RWPE2 (cell line): ENCODE measurements around the gene RNF2.

ENCODE experiments used
- ATAC-seq: fragments of 200-7000 bp; cut with Tn5 transposase; 3 replicates; pipeline ENCODE4 v1.9.1; 2021; ENCODE audit warnings: low read depth
- DNase-seq: peaks from one replicate; pipeline ENCODE4 v3.0.0-alpha.2; 2020; ENCODE audit warnings: low spot score
- H3K27ac ChIP-seq: fragments of 450-650 bp; 2 replicates; pipeline ENCODE4 v1.5.1; 2017; ENCODE audit warnings: mild to moderate bottlenecking; ENCODE audit not compliant: poor library complexity, severe bottlenecking
- H3K27me3 ChIP-seq: fragments of 250-450 bp; sonication (Bioruptor Pico); 2 replicates; pipeline ENCODE4 v1.5.1; 2021; ENCODE audit warnings: mild to moderate bottlenecking, moderate library complexity; ENCODE audit not compliant: insufficient read depth, poor library complexity, severe bottlenecking
- H3K36me3 ChIP-seq: fragments of 250-450 bp; sonication (Bioruptor Pico); 2 replicates; pipeline ENCODE4 v1.5.1; 2020; ENCODE audit warnings: low read depth, mild to moderate bottlenecking, moderate library complexity
- H3K4me1 ChIP-seq: fragments of 250-450 bp; sonication (Bioruptor Pico); 2 replicates; pipeline ENCODE4 v1.5.1; 2021; ENCODE audit warnings: mild to moderate bottlenecking, moderate library complexity; ENCODE audit not compliant: insufficient read depth, poor library complexity, severe bottlenecking
- H3K4me3 ChIP-seq: fragments of 250-450 bp; sonication (Bioruptor Pico); 2 replicates; pipeline ENCODE4 v1.5.1; 2021; ENCODE audit warnings: mild to moderate bottlenecking, moderate library complexity; ENCODE audit not compliant: severe bottlenecking
- H3K9me3 ChIP-seq: fragments of 250-450 bp; sonication (Bioruptor Pico); 2 replicates; pipeline ENCODE4 v1.5.1; 2021; ENCODE audit warnings: mild to moderate bottlenecking, moderate library complexity; ENCODE audit not compliant: severe bottlenecking
- CTCF ChIP-seq: fragments of 450-650 bp; IDR thresholded peaks from one replicate; pipeline ENCODE4 v1.5.1; 2017; ENCODE audit warnings: mild to moderate bottlenecking, moderate library complexity; ENCODE audit not compliant: poor library complexity, severe bottlenecking

The RNF2 gene

GRCh38 chr1:185144233-185144632, 98.9 kb downstream of the RNF2 start:
- no peak for TF ChIP-seq CTCF
- Histone ChIP-seq H3K4me1 (no peaks in the 10 kb centered on the region), H3K4me3 (no peak overlapping the region), H3K36me3 (peaks cover 89% of the 10 kb centered on the region), H3K9me3 (no peaks in the 10 kb centered on the region), H3K27ac (no peak overlapping the region), H3K27me3 (no peaks in the 10 kb centered on the region)
- no peak for DNase-seq
- peak; percentile 48; the same call in 1 of the 3 replicates for ATAC-seq

- Histone ChIP-seq H3K27me3 (no peaks in the 10 kb centered on the region), H3K4me1 (peaks cover 13% of the 10 kb centered on the region), H3K36me3 (peaks cover 47% of the 10 kb centered on the region), H3K4me3 (no peak overlapping the region), H3K27ac (no peak overlapping the region), H3K9me3 (no peaks in the 10 kb centered on the region)
- no peak for ATAC-seq
- DNase-seq = no peak
- no peak for TF ChIP-seq CTCF
Observed at GRCh38 chr1:185151215-185151614, 105.9 kb downstream of the RNF2 start.
